ENCODE measurements around the gene ONECUT3. TPM values are rescaled to one million over a fixed set of nuclear protein-coding genes. Genes with fewer than 3 reads are reported as not detected.

Gene ONECUT3
- total RNA-seq, 1 donor from 2014 or later, result 0.94 TPM

DNA sequence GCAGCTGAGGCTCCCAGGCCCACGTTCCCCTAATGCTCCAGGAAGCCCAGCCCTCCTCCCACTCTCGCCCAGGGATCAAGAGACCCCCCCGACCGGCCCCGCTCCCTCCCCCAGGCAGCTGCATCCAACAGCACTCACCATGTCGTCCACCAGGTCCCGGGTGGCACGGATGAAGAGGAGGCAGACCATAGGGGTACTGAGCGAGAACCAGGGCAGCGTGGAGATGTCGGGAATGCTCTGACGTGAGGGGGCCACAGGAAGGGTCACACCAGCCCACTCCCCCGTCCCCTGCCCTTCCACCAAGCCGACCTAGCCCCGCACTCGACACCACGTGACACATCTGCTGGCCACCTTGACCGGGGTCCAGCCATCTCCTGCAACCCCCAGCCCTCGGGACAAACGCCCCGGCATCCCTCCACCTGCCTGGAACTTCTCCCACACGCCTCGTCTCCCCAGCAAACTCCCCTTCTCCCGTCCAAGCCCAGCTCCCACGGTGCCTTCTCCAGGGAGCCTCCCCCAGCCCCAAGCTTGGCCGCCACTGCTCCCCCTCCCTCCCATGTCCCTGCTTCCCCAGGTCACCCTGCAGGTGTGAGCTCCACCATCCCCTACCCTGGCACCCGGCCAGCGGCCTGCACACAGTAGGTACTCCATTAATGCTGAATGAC lies 53.9 kb downstream of the ONECUT3 start:
- Mint-ChIP-seq H3K4me1 (ENCODE audit: unreplicated experiment) (no peaks in the 10 kb centered on the region), H3K27ac (no peak overlapping the region), H3K27me3 (peaks cover 5% of the 10 kb centered on the region), H3K4me3 (no peak overlapping the region), H3K36me3 (no peaks in the 10 kb centered on the region), H3K9me3 (no peaks in the 10 kb centered on the region)
- TF ChIP-seq, protein P1, sequence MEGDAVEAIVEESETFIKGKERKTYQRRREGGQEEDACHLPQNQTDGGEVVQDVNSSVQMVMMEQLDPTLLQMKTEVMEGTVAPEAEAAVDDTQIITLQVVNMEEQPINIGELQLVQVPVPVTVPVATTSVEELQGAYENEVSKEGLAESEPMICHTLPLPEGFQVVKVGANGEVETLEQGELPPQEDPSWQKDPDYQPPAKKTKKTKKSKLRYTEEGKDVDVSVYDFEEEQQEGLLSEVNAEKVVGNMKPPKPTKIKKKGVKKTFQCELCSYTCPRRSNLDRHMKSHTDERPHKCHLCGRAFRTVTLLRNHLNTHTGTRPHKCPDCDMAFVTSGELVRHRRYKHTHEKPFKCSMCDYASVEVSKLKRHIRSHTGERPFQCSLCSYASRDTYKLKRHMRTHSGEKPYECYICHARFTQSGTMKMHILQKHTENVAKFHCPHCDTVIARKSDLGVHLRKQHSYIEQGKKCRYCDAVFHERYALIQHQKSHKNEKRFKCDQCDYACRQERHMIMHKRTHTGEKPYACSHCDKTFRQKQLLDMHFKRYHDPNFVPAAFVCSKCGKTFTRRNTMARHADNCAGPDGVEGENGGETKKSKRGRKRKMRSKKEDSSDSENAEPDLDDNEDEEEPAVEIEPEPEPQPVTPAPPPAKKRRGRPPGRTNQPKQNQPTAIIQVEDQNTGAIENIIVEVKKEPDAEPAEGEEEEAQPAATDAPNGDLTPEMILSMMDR (conservative IDR thresholded peaks at IDR 0.05), result no peak
- no peak for DNase-seq (ENCODE audit: extremely low spot score, unreplicated experiment)

DNA sequence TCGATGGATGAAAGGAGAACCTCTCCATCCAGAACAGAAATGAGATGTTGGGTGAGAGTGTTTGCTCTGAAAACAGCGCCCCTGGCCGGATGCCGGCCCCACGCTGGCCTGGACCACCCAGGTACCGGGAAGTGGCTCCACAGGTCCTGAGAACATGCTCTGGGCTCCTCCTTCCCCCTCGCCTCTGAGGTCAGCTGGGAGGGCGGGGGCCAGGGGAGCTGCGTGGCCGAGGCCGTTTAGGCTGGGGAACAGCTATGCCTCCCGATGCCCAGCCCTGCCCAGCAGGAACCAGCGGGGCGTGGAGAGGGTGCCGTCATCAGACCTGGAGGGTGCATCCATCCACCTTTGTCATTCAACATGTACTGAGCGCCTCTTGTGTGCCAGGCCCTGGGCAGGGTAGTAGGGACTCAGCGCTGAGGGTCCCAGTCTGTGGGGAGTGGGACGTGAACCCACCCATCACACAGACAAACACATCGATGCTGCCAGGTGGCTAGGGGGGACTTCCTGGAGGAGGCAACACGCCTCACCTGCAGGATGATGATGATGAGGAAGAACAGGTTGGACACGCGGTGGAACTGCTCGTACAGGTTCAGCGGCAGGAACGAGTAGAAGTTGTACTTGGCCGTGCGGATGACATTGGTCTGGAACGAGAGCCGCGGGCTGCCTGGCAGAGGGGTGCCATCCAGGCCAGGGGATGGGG lies 54.5 kb downstream of the ONECUT3 start:
- Mint-ChIP-seq H3K27me3 (peaks cover 7% of the 10 kb centered on the region), H3K9me3 (no peaks in the 10 kb centered on the region), H3K4me3 (no peak overlapping the region), H3K4me1 (ENCODE audit: unreplicated experiment) (peaks cover 5% of the 10 kb centered on the region), H3K36me3 (no peaks in the 10 kb centered on the region), H3K27ac (no peak overlapping the region)
- TF ChIP-seq, protein P1 (conservative IDR thresholded peaks at IDR 0.05), result no peak
- no peak for DNase-seq (ENCODE audit: extremely low spot score, unreplicated experiment)

DNA sequence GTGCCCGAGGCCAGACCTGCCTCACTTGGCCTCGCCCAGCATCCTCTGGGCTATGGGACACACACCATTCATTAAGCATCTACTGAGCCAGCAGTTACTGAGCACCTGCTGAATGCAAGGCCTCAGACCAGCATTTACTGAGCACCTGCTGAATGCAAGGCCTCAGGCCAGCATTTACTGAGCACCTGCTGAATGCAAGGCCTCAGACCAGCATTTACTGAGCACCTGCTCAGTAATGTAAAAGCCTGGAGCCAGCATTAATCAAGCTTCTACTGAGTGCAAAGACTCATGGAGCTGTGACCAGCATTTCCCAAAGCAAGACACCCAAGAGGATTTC lies 55.1 kb downstream of the ONECUT3 start:
- Mint-ChIP-seq H3K27me3 (peaks cover 5% of the 10 kb centered on the region), H3K4me3 (no peak overlapping the region), H3K27ac (no peak overlapping the region), H3K4me1 (ENCODE audit: unreplicated experiment) (peaks cover 8% of the 10 kb centered on the region), H3K9me3 (no peaks in the 10 kb centered on the region), H3K36me3 (no peaks in the 10 kb centered on the region)
- TF ChIP-seq, protein P1 (conservative IDR thresholded peaks at IDR 0.05), result no peak
- no peak for DNase-seq (ENCODE audit: extremely low spot score, unreplicated experiment)

DNA sequence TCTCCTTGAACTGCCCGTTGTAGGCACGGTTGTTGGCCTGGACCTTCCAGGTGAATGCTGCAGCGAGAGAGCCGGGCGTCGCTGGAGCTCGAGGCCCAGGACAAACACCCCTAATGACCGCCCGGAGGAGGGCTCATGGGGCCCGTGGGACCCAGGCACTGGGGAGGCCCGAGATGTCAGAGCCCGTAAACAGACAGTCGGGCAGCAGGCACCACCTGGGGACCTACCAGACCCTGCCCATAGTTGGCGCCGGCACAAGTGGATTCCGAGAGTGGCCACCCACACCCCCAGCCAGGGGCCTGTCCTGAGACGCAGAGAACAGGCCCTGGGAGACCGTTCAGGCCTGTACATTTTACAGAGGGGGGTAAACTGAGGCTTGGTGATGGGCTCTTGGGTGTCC lies 56.4 kb downstream of the ONECUT3 start:
- Mint-ChIP-seq H3K36me3 (no peaks in the 10 kb centered on the region), H3K4me3 (no peak overlapping the region), H3K4me1 (ENCODE audit: unreplicated experiment) (peaks cover 8% of the 10 kb centered on the region), H3K27me3 (peaks cover 5% of the 10 kb centered on the region), H3K9me3 (no peaks in the 10 kb centered on the region), H3K27ac (peak overlapping the region; percentile 18)
- TF ChIP-seq, protein P1 (conservative IDR thresholded peaks at IDR 0.05), result no peak
- no peak for DNase-seq (ENCODE audit: extremely low spot score, unreplicated experiment)

DNA sequence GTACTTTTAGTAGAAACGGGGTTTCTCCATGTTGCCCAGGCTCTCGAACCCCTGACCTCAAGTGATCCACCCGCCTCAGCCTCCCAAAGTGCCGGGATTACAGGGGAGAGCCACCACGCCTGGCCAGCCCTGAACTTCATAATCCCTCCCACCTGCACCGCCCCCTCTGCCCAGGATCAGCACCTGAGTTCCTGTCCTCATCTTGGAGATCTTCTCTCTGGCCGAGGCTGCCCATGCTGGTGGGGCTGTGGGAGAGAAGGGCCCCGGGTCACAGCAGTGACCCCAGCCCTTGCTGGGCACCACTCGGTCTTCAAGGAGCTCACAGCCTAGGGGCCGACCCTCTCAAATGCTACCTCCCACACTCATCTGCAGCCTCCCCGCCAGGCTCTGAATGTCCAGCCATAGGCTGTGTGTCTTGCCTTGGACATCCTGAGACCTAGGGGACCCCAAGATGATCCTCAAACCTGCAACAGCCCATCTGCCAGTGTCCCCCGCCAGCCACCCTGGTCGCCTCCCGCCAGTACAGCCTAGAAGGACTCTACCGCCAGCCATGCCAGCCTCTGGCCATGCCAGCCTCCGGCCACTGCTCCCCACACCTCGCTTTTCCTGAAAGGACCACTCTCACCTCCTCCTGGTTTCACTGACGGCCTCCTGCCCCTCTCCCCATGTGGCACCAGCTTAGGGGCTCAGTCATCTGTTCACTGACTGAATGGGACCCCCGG lies 57.3 kb downstream of the ONECUT3 start:
- Mint-ChIP-seq H3K27ac (peak overlapping the region; percentile 26), H3K9me3 (no peaks in the 10 kb centered on the region), H3K4me1 (ENCODE audit: unreplicated experiment) (peaks cover 8% of the 10 kb centered on the region), H3K4me3 (no peak overlapping the region), H3K36me3 (no peaks in the 10 kb centered on the region), H3K27me3 (peaks cover 5% of the 10 kb centered on the region)
- TF ChIP-seq, protein P1 (conservative IDR thresholded peaks at IDR 0.05), result no peak
- DNase-seq (ENCODE audit: extremely low spot score, unreplicated experiment), result no peak
